Measurements from ENCODE around the gene DNAH7. TPM values are rescaled to one million over a fixed set of nuclear protein-coding genes. Genes with fewer than 3 reads are reported as not detected.

Gene DNAH7
- total RNA-seq, 6 experiments from 2014 or later, result 0.05 to 0.41 (median 0.23) TPM

DNA sequence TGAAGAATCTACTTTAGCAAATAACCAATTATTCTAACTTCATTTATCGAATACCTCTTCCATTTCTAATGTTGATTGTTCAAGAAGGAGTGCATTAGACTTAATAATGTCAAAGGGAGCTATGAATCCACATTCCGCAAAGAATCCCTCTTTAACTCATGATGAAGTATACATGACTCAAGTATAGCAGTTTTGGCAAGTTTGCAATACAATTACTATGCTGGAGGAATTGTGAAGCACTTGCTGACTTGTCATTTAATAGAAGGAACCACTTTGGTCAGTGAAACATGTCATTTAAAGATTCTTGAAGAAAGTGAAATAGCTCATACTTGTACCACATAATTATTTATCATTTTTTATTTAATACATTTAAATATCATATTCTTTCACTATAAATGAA lies 286.5 kb downstream of the DNAH7 start:
- Mint-ChIP-seq H3K27ac (no peak overlapping the region), H3K4me3 (no peak overlapping the region), H3K9me3 (no peaks in the 10 kb centered on the region), H3K36me3 (ENCODE audit: low read depth) (no peaks in the 10 kb centered on the region), H3K4me1 (ENCODE audit: low read depth) (no peaks in the 10 kb centered on the region), H3K27me3 (ENCODE audit: insufficient read depth) (no peaks in the 10 kb centered on the region)
- DNase-seq, result no peak
- TF ChIP-seq, protein P1, sequence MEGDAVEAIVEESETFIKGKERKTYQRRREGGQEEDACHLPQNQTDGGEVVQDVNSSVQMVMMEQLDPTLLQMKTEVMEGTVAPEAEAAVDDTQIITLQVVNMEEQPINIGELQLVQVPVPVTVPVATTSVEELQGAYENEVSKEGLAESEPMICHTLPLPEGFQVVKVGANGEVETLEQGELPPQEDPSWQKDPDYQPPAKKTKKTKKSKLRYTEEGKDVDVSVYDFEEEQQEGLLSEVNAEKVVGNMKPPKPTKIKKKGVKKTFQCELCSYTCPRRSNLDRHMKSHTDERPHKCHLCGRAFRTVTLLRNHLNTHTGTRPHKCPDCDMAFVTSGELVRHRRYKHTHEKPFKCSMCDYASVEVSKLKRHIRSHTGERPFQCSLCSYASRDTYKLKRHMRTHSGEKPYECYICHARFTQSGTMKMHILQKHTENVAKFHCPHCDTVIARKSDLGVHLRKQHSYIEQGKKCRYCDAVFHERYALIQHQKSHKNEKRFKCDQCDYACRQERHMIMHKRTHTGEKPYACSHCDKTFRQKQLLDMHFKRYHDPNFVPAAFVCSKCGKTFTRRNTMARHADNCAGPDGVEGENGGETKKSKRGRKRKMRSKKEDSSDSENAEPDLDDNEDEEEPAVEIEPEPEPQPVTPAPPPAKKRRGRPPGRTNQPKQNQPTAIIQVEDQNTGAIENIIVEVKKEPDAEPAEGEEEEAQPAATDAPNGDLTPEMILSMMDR (IDR thresholded peaks at IDR 0.05), result no peak

DNA sequence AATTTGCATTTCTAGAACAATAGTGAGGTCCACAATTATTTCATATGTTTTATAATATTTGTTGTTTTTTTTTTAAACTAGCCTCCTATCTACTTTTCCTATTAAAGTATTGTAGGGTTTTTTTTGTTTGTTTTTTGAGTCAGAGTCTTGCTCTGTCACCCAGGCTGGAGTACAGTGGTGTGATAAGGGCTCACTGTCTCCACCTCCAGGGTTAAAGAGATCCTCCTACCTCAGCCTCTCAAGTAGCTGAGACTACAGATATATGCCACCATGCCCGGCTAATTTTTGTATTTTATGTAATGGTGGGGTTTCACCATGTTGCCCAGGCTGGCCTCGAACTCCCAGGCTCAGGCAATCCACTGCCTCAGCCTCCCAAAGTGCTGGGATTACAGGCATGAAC lies 289.1 kb downstream of the DNAH7 start:
- Mint-ChIP-seq H3K9me3 (no peaks in the 10 kb centered on the region), H3K36me3 (ENCODE audit: low read depth) (no peaks in the 10 kb centered on the region), H3K4me3 (no peak overlapping the region), H3K4me1 (ENCODE audit: low read depth) (no peaks in the 10 kb centered on the region), H3K27me3 (ENCODE audit: insufficient read depth) (no peaks in the 10 kb centered on the region), H3K27ac (no peak overlapping the region)
- DNase-seq, result no peak
- TF ChIP-seq, protein P1 (IDR thresholded peaks at IDR 0.05), result no peak

DNA sequence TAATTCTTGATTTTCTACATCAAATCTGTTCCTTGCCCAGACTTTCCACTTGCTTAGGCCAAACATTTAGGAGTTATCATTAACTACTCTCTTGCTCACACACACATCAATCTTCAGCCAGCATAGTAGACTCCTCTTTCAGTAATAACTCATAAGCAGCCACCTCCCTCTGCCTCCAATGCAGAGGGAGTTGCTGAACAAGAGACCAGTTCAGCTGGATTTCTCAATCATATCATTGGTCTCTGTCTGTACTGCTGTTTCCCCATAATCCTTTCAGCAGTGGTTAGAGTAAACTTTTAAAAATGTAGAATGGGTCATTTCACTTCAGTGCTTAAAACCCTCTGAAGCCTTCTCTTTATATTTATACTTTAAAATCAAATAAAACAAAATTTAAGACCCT lies 298.7 kb downstream of the DNAH7 start:
- H3K27ac Mint-ChIP-seq, result no peak overlapping the region
- H3K9me3 Mint-ChIP-seq, result peaks cover 9% of the 10 kb centered on the region
- H3K4me1 Mint-ChIP-seq (ENCODE audit: low read depth), result peaks cover 13% of the 10 kb centered on the region
- H3K36me3 Mint-ChIP-seq (ENCODE audit: low read depth), result peaks cover 10% of the 10 kb centered on the region
- no peak for DNase-seq
- H3K4me3 Mint-ChIP-seq, result no peak overlapping the region
- TF ChIP-seq, protein P1 (IDR thresholded peaks at IDR 0.05), result no peak
- no peaks in the 10 kb centered on the region for H3K27me3 Mint-ChIP-seq (ENCODE audit: insufficient read depth)

DNA sequence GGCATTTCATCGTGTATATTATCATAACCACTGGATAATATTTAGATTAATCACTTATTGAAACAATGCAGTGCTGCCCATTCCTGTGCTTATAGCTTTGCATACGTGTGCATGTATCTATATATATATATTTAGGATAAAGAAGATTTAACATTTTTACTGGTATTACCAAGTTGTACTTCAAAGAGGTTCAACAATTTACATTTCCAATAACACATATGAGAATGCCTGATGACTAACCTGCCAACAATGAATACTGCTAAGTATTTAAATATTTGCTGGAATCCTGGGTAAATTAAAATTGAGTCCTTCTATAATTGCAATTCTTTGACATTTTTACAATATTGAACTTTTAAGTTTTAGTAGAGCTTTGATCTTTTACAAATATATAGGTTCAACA lies 300.2 kb downstream of the DNAH7 start:
- H3K9me3 Mint-ChIP-seq, result peaks cover 9% of the 10 kb centered on the region
- H3K4me1 Mint-ChIP-seq (ENCODE audit: low read depth), result peaks cover 18% of the 10 kb centered on the region
- DNase-seq, result no peak
- no peak overlapping the region for H3K27ac Mint-ChIP-seq
- H3K4me3 Mint-ChIP-seq, result no peak overlapping the region
- H3K27me3 Mint-ChIP-seq (ENCODE audit: insufficient read depth), result no peaks in the 10 kb centered on the region
- TF ChIP-seq, protein P1 (IDR thresholded peaks at IDR 0.05), result no peak
- H3K36me3 Mint-ChIP-seq (ENCODE audit: low read depth), result peaks cover 17% of the 10 kb centered on the region

DNA sequence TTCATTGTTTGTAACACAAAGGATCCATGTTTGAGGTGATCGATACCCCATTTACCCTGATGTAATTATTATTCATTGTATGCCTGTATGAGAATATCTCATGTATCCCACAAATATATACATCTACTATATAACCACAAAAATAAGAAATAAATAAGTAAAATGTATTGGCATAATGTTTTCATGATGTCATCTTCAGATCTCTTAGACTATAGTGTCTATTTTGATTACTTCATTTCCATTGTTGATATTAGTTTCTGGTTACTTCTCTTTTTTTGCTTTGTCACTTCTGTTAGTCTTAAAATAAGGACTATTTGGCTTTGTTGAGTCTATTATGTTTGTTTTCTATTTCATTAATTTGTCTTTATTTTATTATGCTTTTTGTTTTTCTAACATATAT lies 301.9 kb downstream of the DNAH7 start:
- TF ChIP-seq, protein P1 (IDR thresholded peaks at IDR 0.05), result no peak
- H3K27ac Mint-ChIP-seq, result no peak overlapping the region
- peaks cover 9% of the 10 kb centered on the region for H3K9me3 Mint-ChIP-seq

DNA sequence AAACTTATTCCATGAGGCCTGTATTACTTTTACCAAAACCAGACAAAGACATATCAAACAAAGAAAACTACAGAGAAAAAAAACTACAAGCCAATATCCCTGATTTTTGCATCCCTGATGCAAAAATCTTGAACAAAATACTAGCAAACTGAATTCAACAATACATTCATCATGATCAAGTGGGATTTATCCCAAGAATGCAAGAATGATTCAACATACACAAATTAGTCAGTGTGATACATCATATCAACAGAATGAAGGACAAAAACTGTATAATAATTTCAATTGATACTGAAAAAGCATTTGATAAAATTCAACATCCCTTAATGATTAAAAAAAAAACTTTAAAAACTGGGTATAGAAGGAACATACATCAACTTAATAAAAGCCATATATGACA lies 304.8 kb downstream of the DNAH7 start:
- DNase-seq, result no peak
- Mint-ChIP-seq H3K27ac (no peak overlapping the region), H3K4me1 (ENCODE audit: low read depth) (peaks cover 13% of the 10 kb centered on the region), H3K27me3 (ENCODE audit: insufficient read depth) (no peaks in the 10 kb centered on the region; the same call in 1 of the 2 replicates), H3K9me3 (peaks cover 9% of the 10 kb centered on the region), H3K36me3 (ENCODE audit: low read depth) (peaks cover 17% of the 10 kb centered on the region), H3K4me3 (no peak overlapping the region)
- TF ChIP-seq, protein P1 (IDR thresholded peaks at IDR 0.05), result no peak

More for the DNA sequence above, 301.9 kb downstream of the DNAH7 start:
- Mint-ChIP-seq H3K4me1 (ENCODE audit: low read depth) (peaks cover 19% of the 10 kb centered on the region), H3K36me3 (ENCODE audit: low read depth) (peaks cover 17% of the 10 kb centered on the region), H3K4me3 (no peak overlapping the region), H3K27me3 (ENCODE audit: insufficient read depth) (no peaks in the 10 kb centered on the region; the same call in 1 of the 2 replicates)
- DNase-seq, result no peak

All from HFFc6 (cell line).